Thoracic aorta (tissue), 2 donors: ENCODE results near the gene INIP. TPM values are rescaled to one million over a fixed set of nuclear protein-coding genes. Genes with fewer than 3 reads are reported as not detected.

Source experiments
- ATAC-seq: fragments of 150-250 bp; one replicate; pipeline ENCODE4 v1.8.0; 2017; ENCODE audit warnings: low read depth; ENCODE audit not compliant: insufficient number of reproducible peaks, low FRiP score
- DNase-seq: peaks from one replicate; pipeline ENCODE4 v3.0.0-alpha.2; 2020; ENCODE audit warnings: low spot score
- H3K27ac ChIP-seq, 2 donors: fragments of 200-600 bp; sonication (generic); 1 replicate in 1 of 2; 2 replicates in 1 of 2; pipeline ENCODE4 v1.5.1; 2016; ENCODE audit warnings: mild to moderate bottlenecking in 2 of 2, moderate library complexity in 2 of 2
- H3K27me3 ChIP-seq: fragments of 200-600 bp; sonication (generic); replicated peaks from 2 replicates; pipeline ENCODE4 v1.6.0; 2016; ENCODE audit warnings: mild to moderate bottlenecking; ENCODE audit not compliant: insufficient read depth
- H3K36me3 ChIP-seq: fragments of 200-600 bp; sonication (generic); one replicate; pipeline ENCODE4 v1.5.1; 2016
- H3K4me1 ChIP-seq, 2 donors: fragments of 200-600 bp; sonication (generic); 1 replicate in 1 of 2; 2 replicates in 1 of 2; pipeline versions ENCODE4 v1.5.1 to v1.6.0; 2016; ENCODE audit warnings: low read depth in 2 of 2, mild to moderate bottlenecking in 1 of 2; ENCODE audit not compliant: control insufficient read depth in 1 of 2
- H3K4me3 ChIP-seq: fragments of 200-600 bp; sonication (generic); 2 replicates; pipeline ENCODE4 v1.5.1; 2016; ENCODE audit warnings: mild to moderate bottlenecking
- H3K9me3 ChIP-seq: fragments of 200-600 bp; sonication (generic); 2 replicates; pipeline ENCODE4 v1.5.1; 2016
- CTCF ChIP-seq: fragments of 200-600 bp; sonication (generic); IDR thresholded peaks from one replicate; pipeline ENCODE4 v1.5.1; 2019; ENCODE audit warnings: antibody characterized with exemption
- total RNA-seq, 2 donors: library from RNA; depleted of rRNA; stranded (reverse); fragments of >200 nt; gene quantifications; one replicate each; pipeline versions ENCODE4 v1.1.0 to v1.2.3, GENCODE V29; 2016

Gene INIP
- total RNA-seq, 2 donors from 2014 or later, result 16.1 to 21.6 TPM

- no peak for DNase-seq
- Histone ChIP-seq H3K9me3 (no peaks in the 10 kb centered on the region), H3K27ac (peak overlapping the region; percentile 56 to 73), H3K36me3 (no peaks in the 10 kb centered on the region), H3K4me3 (peak overlapping the region; percentile 78), H3K4me1 (peaks cover 24 to 52% of the 10 kb centered on the region in 2 donors), H3K27me3 (no peaks in the 10 kb centered on the region)
- ATAC-seq, result no peak
- TF ChIP-seq CTCF, result no peak
Observed at GRCh38 chr9:112750764-112751055, 32.8 kb upstream of the INIP start.

- no peaks in the 10 kb centered on the region for H3K36me3 ChIP-seq
- H3K4me1 ChIP-seq, result peaks cover 20 to 47% of the 10 kb centered on the region in 2 donors
- ATAC-seq, result peak; percentile 83
- peak; percentile 48 for DNase-seq
- no peaks in the 10 kb centered on the region for H3K9me3 ChIP-seq
- TF ChIP-seq CTCF, result no peak
- H3K27me3 ChIP-seq, result no peaks in the 10 kb centered on the region
- H3K4me3 ChIP-seq, result peak within 1 kb of the TSS; percentile 89
- peak within 1 kb of the TSS; percentile 89 to 91 for H3K27ac ChIP-seq
Observed at GRCh38 chr9:112750016-112750763, 32.3 kb upstream of the INIP start, which contains the start of gene SNX30. SNX30 (plus strand) TSS chr9:112750760; CDS start chr9:112751002, 242 bp downstream.

GRCh38 chr9:112747094-112747493 lies 29.2 kb upstream of the INIP start:
- no peak for TF ChIP-seq CTCF
- DNase-seq (no peak), ATAC-seq (no peak)
- H3K4me1 ChIP-seq, result peaks cover 3 to 17% of the 10 kb centered on the region in 2 donors
- H3K36me3 ChIP-seq, result no peaks in the 10 kb centered on the region
- no peak overlapping the region for H3K27ac ChIP-seq
- H3K4me3 ChIP-seq, result no peak overlapping the region
- no peaks in the 10 kb centered on the region for H3K27me3 ChIP-seq
- H3K9me3 ChIP-seq, result no peaks in the 10 kb centered on the region

GRCh38 chr9:112744177-112744576 lies 26.3 kb upstream of the INIP start:
- no peaks in the 10 kb centered on the region for H3K36me3 ChIP-seq
- DNase-seq (no peak), ATAC-seq (no peak)
- TF ChIP-seq CTCF, result no peak
- no peak overlapping the region for H3K4me3 ChIP-seq
- H3K27ac ChIP-seq, result no peak overlapping the region
- H3K4me1 ChIP-seq, result no peaks in the 10 kb centered on the region
- H3K27me3 ChIP-seq, result no peaks in the 10 kb centered on the region
- no peaks in the 10 kb centered on the region for H3K9me3 ChIP-seq

GRCh38 chr9:112743216-112743836 lies 25.4 kb upstream of the INIP start:
- Histone ChIP-seq H3K27me3 (no peaks in the 10 kb centered on the region), H3K27ac (no peak overlapping the region), H3K36me3 (no peaks in the 10 kb centered on the region), H3K4me1 (no peaks in the 10 kb centered on the region), H3K4me3 (no peak overlapping the region), H3K9me3 (no peaks in the 10 kb centered on the region)
- ATAC-seq (no peak), DNase-seq (no peak)
- no peak for TF ChIP-seq CTCF
